ENCODE results near the gene CEP57.
"Not testable (repeated sequence)": the region's sequence is repeated elsewhere in the genome, so short reads cannot be mapped to it uniquely, and the experiment has no call there.

GRCh38 chr11:95806464-95806863, 16.2 kb downstream of the CEP57 start:
- TF ChIP-seq CTCF (IDR thresholded peaks at IDR 0.05; ENCODE audit: borderline replicate concordance, extremely low read depth, low read length, poor library complexity, severe bottlenecking); EZH2 (IDR thresholded peaks at IDR 0.05; ENCODE audit: borderline replicate concordance, low read depth, low read length, severe bottlenecking): not testable (repeated sequence)
